Measurements from ENCODE around the gene SRPX2. TPM values are rescaled to one million over a fixed set of nuclear protein-coding genes. Genes with fewer than 3 reads are reported as not detected.

SRPX2 gene
- total RNA-seq, 4 donors from 2014 or later: 8.1 to 17.6 (median 8.7) TPM

GRCh38 chrX:100695991-100696390, 52.0 kb downstream of the SRPX2 start:
- intact Hi-C loops (cut with DNase I; ENCODE audit: low total_unique reads): no loop called here

GRCh38 chrX:100696699-100697351, 52.8 kb downstream of the SRPX2 start:
- no peak overlapping the region for H3K4me3 ChIP-seq (ENCODE audit: low read depth, poor library complexity, severe bottlenecking)
- WGBS, 2 donors: 77 to 85% methylated on average over 3 of the region's 3 CpGs
- no peak for TF ChIP-seq POLR2A (IDR thresholded peaks at IDR 0.05)
- TF ChIP-seq CTCF (IDR thresholded peaks at IDR 0.05): no peak
- intact Hi-C loops (cut with DNase I; ENCODE audit: low total_unique reads): no loop called here
- DNase-seq (ENCODE audit: low spot score in 2 of 2): no peak

More at GRCh38 chrX:100695991-100696390, 52.0 kb downstream of the SRPX2 start:
- TF ChIP-seq POLR2A (IDR thresholded peaks at IDR 0.05) (no peak), CTCF (IDR thresholded peaks at IDR 0.05) (no peak)
- 57 to 60% methylated on average over 4 of the region's 4 CpGs for WGBS, 2 donors
- H3K4me3 ChIP-seq (ENCODE audit: low read depth, poor library complexity, severe bottlenecking): no peak overlapping the region
- no peak for DNase-seq (ENCODE audit: low spot score in 2 of 2)

GRCh38 chrX:100698551-100698950, 54.6 kb downstream of the SRPX2 start:
- intact Hi-C loops (cut with DNase I; ENCODE audit: low total_unique reads): no loop called here
- no peak for DNase-seq (ENCODE audit: low spot score in 2 of 2)
- TF ChIP-seq CTCF (IDR thresholded peaks at IDR 0.05) (no peak), POLR2A (IDR thresholded peaks at IDR 0.05) (no peak)

GRCh38 chrX:100700809-100701208, 56.8 kb downstream of the SRPX2 start:
- intact Hi-C loops (cut with DNase I; ENCODE audit: low total_unique reads): no loop called here
- no peak for TF ChIP-seq CTCF (IDR thresholded peaks at IDR 0.05)
- no peak for TF ChIP-seq POLR2A (IDR thresholded peaks at IDR 0.05)

More at GRCh38 chrX:100698551-100698950, 54.6 kb downstream of the SRPX2 start:
- no peak overlapping the region for H3K4me3 ChIP-seq (ENCODE audit: low read depth, poor library complexity, severe bottlenecking)

GRCh38 chrX:100704581-100705203, 60.7 kb downstream of the SRPX2 start:
- intact Hi-C loops (cut with DNase I; ENCODE audit: low total_unique reads): no loop called here
- no peak overlapping the region for H3K4me3 ChIP-seq (ENCODE audit: low read depth, poor library complexity, severe bottlenecking)
- TF ChIP-seq POLR2A (IDR thresholded peaks at IDR 0.05): no peak
- TF ChIP-seq CTCF (IDR thresholded peaks at IDR 0.05): no peak
- no peak for DNase-seq (ENCODE audit: low spot score in 2 of 2)
- WGBS, 2 donors: 50 to 58% methylated on average over 3 of the region's 3 CpGs

More at GRCh38 chrX:100700809-100701208, 56.8 kb downstream of the SRPX2 start:
- DNase-seq (ENCODE audit: low spot score in 2 of 2): no peak
- no peak overlapping the region for H3K4me3 ChIP-seq (ENCODE audit: low read depth, poor library complexity, severe bottlenecking)
- WGBS, 2 donors: 86 to 97% methylated on average over 1 of the region's 1 CpG
